T-helper 2 cell (primary cell): ENCODE data around the gene SYNGR3.
"Not testable (repeated sequence)": the region's sequence is repeated elsewhere in the genome, so short reads cannot be mapped to it uniquely, and the experiment has no call there.

Source experiments
- DNase-seq, 5 experiments: peaks; one replicate each; pipeline versions ENCODE4 v3.0.0 to v3.0.0-alpha.2; 2012 to 2022

The SYNGR3 gene

DNA sequence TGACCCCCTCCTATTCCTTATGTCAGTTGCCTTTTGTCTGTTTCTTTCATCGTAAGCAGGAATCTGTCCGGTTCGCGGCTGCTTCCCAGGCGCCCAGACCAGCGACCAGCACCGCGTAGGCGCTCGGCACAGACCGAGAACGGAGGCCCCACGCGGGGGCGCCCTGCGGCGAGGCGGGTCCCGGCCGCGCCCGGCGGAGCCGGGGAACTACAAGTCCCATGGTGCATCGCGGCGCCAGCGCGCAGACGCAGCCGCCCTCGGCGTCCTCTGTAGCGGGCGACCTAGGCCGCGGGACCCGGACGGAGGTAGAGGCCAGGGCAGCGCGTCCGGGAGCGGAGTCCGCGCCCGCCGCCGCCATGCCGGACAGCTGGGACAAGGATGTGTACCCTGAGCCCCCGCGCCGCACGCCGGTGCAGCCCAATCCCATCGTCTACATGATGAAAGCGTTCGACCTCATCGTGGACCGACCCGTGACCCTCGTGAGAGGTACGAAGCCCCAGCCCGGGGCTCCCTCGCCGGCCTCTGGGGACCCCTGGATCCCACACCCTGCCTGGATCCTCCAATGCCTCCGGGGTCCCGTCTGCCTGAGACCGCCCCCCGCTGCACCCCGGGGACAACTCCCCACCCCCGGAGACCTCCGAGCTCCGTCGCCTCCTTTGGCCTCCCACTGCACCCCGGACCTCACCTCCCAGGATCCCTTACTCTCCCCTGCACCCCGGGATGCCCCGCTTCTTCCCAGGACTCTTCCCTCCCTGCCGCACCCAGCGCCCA, 30.3 kb upstream of the SYNGR3 start, which contains the start of gene NDUFB10:
NDUFB10 (plus strand) TSS at position 270 of the 771 bp plus-strand sequence; CDS start at position 357, 87 bp downstream.
- peak; percentile 80 to 91 (median 86) for DNase-seq

DNA sequence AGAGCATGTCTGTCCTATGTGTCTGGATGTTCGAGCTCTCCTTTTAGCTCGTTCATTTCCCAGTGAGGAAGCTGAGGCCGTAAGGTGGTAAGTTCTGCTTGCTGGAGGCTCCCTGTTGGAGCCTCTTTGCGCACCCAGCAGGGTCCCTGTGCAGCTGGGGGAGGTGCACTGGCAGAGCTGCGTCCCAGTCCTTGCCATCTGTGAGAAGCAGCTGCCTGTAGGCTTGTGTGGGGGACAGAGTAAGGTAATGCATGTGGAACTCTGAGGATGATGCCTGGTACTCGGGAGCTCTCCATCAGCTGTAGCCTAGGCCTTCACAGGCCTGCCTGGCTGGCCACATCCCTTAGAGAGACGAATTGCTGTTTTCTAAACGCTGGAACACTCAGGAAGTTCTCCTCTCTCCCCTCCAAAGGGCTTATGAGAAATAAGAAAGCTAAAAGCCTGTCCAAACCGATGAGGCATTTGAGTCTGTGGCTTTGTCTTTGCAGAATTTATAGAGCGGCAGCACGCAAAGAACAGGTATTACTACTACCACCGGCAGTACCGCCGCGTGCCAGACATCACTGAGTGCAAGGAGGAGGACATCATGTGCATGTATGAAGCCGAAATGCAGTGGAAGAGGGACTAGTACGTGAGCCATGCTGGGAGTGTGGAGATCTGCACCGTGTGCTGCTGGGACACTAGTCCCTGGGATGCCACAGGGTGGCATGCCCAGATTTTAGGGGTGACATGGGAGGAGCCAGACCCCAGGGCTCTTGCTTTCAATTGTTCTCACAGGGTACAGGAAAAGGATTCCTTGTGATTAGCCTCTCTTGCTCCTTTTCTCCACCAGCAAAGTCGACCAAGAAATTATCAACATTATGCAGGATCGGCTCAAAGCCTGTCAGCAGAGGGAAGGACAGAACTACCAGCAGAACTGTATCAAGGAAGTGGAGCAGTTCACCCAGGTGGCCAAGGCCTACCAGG, 28.8 kb upstream of the SYNGR3 start:
- peak in 2 of 5 experiments; percentile 42 to 84 for DNase-seq

DNA sequence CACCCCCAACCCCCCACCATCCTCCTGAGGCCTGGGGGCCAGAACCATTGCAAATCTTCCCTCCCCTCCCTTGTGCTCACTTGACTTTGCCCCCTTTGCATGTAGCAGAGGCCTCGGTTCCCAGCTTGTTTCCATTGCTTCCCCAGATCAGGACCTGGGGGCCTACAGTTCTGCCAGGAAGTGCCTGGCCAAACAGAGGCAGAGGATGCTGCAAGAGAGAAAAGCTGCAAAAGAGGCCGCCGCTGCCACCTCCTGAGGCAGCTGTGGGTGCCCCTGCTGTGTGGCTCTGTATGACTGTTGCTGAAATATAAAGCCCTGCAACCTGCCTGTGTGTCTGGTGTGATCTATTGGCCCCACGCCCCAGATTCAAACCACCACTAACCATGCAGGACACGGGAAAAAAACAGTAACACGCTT, 28.1 kb upstream of the SYNGR3 start:
- peak in 1 of 5 experiments; percentile 88 for DNase-seq

DNA sequence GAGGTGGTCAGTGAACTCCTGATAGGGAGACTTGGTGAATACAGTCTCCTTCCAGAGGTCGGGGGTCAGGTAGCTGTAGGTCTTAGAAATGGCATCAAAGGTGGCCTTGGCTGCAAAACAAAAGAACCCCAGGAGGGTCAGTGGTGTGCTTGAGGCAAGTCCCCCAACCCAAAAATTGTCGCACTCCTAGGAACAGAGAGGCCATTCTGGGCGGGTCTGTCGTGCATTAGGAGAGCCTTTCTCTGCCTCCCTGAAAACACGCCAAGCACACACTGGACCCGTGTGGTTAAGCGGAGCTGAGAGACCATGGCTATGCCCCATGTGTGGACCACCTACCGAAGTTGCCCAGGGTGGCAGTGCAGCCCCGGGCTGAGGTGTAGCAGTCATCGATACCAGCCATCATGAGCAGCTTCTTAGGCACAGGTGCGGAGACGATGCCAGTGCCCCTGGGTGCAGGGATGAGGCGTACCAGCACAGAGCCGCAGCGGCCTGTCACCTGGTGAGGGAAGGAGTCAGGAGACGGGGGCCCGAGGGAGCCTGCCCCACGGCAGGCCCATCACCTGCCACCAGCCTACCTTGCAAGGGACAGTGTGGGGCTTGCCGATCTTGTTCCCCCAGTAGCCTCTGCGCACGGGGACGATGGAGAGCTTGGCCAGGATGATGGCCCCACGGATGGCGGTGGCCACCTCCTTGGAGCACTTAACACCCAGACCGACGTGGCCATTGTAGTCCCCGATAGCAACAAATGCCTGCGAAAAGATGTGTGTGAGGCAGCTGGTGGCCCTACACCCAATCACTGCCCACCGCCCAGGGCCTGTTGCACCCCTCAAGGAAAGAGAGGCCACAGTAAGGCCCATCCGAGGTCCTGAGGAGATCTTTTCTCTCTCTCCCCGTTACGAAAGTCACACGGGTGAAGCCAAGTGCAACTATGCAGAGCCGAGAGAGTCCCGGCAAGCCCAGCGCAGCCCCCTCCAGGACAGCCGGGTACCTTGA, 27.3 kb upstream of the SYNGR3 start:
- not testable (repeated sequence) for DNase-seq

DNA sequence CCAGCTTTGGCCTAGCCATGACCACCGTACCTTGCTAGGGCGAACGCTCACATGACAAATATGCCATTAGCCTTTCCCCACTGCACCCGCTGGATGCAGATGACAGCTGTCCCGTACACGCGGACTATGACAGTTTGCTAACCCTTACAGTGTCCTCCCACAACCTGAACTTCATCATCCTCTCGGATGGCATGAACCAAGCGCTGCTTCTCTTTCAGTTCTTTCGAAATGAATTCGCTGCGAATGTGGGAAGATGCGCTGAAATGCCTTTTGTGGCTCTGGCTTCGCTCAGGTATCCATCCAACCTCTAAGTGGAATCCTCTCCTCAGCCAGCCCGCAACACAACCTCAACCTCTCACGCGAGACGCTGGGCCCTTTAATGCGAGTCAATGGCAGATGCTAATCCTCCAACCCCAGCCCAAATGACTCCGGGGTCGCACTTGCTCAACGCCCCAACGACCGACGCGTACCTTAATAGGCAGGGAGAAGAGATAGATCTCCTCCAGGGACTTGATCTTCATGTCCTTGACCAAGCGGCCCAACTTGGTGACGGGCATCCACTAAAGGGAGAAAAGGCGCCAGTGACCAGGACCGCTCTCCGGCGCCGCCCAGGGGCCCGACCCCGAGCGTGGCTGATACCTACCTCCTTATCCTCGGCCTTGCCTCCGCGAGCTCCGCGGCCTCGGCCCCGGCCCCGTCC, 25.8 kb upstream of the SYNGR3 start:
- DNase-seq = peak in 4 of 5 experiments; percentile 18 to 63 (median 34)

DNA sequence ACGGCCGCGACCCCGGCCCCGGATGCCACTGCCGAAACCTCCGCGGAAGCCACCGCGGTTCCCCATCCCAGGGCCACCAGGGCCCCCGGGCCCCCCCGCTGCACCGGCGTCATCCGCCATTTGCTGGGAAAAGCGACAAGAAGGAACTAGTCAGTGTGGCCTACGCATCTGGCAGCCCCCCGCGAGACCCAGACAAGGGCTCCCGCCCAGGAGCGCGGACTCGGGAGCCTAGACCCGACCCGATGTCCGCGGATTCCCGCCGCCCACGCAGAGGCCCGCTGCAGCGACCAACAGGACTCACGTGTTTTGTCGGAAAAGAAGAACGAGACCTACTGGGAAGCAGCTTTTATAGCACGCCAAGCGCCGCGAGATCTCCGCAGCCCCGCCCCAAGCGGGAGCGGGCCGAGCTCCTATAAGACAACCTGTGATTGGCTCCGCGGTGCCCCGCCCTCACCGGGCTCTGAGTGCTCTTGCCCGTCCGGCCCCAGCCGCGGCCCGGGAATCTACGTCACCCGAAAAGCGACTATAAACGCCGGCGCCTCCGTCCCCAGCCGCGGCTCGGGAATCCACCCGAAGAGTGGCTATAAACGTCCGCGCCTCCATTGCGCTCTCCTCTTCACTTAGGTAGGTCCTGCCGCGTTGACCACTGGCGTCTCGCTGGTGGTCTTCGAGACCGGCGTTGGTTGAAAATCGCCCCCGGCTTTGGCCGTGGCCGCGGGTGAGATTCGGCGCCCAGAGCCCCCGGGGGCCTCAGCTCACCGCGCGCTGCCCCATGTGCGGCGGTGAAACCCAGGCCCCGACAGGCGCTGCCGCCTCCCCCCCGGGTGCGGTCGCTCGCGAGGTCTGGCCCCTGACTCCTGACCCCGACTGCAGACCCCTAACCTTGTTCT, 25.0 kb upstream of the SYNGR3 start, which contains the start of gene RPS2:
RPS2 (minus strand) TSS at position 321 of the 890 bp plus-strand sequence; CDS start at position 120, 201 bp downstream.
- DNase-seq = peak; percentile 97 to 100 (median 99)

DNA sequence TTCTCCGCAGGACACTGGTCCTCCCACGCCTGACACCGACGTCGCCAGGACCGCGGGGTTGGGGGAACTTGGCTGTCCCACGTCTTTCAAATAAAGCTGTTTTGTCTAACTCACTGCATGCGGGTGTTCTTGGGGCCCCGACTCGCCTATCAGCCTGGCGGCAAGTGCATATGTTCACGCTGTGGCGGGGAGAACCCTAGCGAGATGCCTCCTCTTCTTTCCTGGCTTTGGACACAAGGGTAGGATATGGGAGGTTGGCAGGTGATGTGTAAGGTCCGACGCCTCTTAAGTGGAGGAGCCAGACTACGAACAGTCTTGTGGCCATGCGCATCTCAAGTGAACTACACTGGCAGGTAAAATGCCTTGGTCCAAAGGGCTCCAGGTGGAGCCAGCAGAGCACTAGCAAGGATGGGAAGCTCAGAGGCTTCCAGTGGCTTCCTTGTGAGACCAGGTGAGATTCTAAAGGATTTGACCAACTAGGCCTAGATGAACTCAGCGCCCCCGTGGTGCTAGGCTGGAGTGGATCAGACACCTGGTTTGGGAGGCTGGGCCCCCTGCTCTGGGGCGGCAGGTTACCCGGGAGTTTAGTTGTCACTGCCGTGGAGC, 24.3 kb upstream of the SYNGR3 start:
- DNase-seq = no peak

DNA sequence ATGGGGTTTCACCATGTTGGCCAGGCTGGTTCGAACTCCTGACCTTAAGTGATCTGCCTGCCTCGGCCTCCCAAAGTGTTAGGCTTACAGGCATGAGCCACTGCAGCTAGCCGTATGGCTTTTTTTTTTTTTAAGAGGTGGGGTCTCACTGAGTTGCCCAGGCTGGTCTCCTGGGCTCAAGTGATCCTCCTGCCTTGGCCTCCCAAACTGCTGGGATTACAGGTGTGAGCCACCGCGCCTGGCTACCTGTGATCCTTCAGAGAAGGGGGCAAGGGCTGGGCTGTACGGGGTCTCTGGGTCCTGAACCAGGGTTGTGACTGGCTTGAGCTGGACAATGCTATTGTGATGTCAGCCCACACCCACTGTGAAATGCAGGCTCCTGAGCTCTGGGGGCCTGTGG, 23.3 kb upstream of the SYNGR3 start, which contains the start of gene RNF151:
RNF151 (plus strand) TSS at position 397 of the 400 bp plus-strand sequence. CDS start 26 bp downstream, outside the sequence.
- DNase-seq = no peak

DNA sequence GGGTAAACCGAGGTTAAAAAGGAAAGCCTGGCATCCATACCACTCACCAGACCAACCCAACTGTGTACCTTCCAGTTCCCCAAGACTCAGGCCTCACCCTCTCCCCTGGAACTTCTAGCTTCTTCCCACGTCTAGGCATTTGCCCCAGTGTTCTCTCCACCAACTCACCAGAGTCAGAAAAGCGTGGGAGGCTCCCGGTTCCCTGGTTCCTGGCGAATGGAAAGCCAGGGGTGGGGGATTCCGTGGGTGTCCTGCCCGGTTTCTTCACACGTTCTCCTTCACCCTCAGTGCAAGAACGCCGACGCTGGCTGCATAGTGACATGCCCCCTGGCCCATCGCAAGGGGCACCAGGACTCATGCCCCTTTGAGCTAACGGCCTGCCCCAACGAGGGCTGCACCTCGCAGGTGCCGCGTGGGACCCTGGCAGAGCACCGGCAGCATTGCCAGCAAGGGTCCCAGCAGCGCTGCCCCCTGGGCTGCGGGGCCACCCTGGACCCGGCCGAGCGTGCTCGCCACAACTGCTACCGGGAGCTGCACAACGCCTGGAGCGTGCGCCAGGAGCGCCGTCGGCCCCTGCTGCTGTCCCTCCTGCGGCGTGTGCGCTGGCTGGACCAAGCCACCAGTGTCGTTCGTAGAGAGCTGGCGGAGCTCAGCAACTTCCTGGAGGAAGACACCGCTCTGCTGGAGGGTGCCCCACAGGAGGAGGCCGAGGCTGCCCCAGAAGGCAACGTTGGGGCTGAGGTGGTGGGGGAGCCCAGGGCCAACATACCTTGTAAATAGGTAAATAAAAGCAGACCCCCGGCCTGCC, 21.4 kb upstream of the SYNGR3 start:
- no peak for DNase-seq

DNA sequence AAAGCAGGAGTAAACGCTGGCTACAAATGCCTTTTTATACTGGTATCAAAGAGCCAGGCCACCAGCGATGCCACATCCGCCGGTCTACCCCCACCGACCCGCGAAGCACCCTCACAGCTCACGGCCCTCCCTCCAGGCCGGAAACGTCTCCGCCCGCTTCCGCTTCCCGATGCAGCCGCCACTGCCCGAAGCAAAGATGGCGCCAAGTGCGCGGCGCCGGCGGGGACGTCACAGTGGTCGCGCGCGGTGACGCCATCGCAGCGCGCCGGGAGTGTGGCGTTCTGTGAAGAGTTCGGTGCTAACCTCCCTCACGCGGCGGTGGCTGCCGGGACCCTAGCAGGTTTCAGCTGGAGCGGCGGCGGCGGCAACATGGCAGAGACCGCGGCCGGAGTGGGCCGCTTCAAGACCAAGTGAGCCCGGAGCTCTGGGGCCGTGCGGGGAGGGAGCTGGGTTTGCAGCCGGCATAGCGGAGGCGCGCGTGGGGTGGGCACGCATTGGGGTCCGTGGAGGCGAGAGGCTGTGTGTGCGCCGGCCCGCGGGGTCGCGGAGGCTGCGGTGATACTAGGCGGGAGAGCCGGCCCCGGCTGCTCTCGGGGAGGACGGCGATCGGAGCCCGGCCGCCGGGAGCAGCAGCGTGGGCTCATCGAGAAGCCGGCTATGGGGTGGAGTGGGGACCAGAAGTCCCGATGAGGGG, 17.8 kb upstream of the SYNGR3 start, which contains the start of gene TBL3:
TBL3 (plus strand) TSS at position 258 of the 694 bp plus-strand sequence; CDS start at position 370, 112 bp downstream.
- peak; percentile 93 to 99 (median 96) for DNase-seq

DNA sequence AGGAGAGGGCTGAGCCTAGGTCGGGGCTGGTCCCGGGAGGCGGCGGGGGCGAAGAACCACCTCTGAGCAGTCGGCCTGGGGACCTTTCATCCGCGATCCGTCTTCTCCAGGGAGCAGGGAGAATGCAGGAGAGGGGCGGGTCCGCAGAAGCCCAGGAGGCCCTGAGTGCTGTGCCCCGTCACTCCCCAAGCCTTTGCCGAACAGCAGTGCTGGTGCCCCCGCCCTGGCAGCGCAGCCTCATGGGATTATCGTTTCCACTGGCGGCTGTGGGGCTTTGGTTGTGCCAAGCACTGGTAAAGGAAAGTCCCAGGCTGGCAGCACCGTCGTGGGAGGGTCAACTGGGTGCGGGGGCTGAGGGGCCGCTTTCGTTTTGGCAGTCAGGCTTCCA, 17.3 kb upstream of the SYNGR3 start:
- DNase-seq = no peak

DNA sequence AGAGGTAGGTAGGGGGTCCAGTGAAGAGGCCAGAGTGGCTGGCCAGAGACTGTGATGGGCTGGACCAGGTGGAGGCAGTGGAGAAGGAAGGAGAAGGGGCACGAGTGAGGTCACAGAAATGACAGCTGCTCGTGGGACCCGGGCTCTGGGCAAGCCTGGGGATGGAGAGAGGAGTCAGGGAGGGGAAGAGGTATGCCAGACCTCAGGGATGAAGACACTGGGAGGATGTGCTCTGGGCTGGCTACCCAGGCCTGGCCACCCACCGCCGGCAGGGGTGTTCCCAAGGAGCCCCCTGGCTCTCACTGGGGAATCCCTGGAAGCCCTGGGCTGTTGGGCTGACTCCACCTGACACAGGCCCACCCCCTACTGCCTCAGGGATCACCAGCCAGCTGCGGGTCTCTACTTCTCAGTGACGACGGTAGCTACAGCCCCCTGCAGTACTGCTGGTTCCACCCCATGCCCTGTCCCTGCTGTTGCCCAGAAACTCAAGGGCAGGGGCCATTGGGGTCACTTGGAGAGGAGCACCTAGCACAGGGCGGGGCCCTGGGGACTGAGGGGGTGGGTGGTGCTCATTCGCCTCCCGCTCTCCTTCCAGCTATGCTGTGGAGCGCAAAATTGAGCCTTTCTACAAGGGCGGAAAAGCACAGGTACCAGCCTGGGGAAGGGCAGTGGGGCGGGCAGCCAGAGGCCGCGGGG, 16.2 kb upstream of the SYNGR3 start:
- DNase-seq = no peak

DNA sequence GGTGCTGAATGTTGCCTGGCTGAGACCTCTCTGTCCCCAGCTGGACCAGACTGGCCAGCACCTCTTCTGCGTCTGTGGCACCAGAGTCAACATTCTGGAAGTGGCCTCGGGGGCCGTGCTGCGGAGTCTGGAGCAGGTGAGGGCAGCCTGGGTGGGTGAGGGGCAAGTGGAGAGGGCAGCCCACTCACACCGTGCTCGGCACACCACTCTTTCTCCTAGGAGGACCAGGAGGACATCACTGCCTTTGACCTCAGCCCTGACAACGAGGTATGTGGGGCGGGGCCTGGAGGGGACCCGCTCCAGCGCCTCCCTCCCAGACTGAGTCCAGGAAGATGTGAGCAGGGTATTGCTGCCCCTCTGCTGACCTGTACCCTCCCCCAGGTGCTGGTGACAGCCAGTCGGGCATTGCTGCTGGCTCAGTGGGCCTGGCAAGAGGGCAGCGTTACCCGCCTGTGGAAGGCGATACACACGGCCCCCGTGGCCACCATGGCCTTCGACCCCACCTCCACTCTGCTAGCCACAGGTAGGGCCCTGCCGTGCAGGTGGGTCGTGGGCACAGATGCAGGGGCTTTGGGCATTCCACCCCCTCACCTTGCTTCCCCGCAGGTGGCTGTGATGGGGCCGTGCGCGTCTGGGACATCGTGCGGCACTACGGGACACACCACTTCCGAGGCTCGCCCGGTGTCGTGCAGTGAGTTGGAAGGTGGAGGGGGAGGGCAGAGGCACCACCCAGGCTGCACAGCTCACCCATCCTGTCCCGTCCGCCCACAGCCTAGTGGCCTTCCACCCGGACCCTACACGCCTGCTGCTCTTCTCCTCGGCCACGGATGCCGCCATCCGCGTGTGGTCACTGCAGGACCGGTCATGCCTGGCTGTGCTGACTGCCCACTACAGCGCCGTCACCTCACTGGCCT, 15.4 kb upstream of the SYNGR3 start:
- no peak for DNase-seq

DNA sequence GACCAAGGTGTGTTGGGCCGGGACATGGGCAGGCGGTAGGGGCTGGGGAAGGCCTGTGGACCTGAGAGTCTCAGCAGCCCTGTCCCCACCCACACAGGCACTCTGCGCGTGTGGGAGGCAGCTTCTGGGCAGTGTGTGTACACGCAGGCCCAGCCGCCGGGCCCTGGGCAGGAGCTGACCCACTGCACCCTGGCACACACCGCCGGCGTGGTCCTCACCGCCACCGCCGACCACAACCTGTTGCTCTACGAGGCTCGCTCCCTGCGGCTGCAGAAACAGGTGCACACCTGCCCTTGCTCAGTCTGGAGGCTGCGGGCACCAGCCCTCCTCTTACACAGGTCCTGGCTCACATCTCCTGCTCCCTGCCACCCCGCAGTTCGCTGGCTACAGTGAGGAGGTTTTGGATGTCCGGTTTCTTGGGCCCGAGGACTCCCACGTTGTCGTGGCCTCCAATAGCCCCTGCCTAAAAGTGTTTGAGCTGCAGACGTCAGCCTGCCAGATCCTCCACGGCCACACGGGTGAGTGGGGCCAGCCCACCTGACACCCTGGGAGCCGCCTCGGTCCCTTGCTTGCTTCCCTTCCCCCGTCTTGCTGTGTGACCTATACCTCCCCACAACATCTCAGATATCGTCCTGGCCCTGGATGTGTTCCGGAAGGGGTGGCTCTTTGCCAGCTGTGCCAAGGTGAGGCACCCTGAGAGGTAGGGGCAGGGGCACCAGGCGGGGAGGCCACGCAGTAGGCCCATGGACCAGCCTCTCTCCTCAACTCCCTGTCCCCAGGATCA, 14.1 kb upstream of the SYNGR3 start:
- DNase-seq = no peak

DNA sequence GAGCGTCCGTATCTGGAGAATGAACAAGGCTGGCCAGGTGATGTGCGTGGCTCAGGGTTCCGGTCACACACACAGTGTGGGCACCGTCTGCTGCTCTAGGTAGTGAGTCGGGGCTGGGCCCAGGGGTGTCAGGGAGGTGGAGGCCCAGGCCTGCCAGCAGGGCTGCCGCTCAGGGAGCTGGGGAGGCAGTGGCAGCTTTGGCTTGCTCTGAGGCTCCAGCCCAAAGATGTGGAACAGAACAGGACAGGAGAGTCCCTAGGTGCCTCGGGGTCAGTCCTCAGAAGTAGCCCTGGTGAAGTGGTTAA, 13.6 kb upstream of the SYNGR3 start:
- no peak for DNase-seq
